Mucosa of descending colon (tissue), 3 donors: ENCODE results near the gene RESP18. TPM values are rescaled to one million over a fixed set of nuclear protein-coding genes. Genes with fewer than 3 reads are reported as not detected.

ENCODE experiments used
- ATAC-seq: fragments of 200-7000 bp; cut with Tn5 transposase; one replicate; pipeline ENCODE4 v1.9.1; 2020; ENCODE audit warnings: mild to moderate bottlenecking, moderate library complexity
- DNase-seq, 3 donors: peaks; one replicate each; pipeline ENCODE4 v3.0.0-alpha.2; 2020
- H3K36me3 ChIP-seq: fragments of 200-600 bp; one replicate; pipeline ENCODE4 v1.8.0; 2021; ENCODE audit warnings: low read depth, mild to moderate bottlenecking
- H3K4me1 ChIP-seq: fragments of 200-600 bp; one replicate; pipeline ENCODE4 v1.8.0; 2021; ENCODE audit warnings: low read depth, mild to moderate bottlenecking
- H3K4me3 ChIP-seq: fragments of 200-600 bp; one replicate; pipeline ENCODE4 v1.8.0; 2021; ENCODE audit warnings: mild to moderate bottlenecking
- H3K9me3 ChIP-seq: fragments of 200-600 bp; one replicate; pipeline ENCODE4 v1.8.0; 2021; ENCODE audit warnings: mild to moderate bottlenecking
- CTCF ChIP-seq: fragments of 200-600 bp; IDR thresholded peaks from one replicate; pipeline ENCODE4 v1.8.0; 2022; ENCODE audit warnings: antibody characterized with exemption, mild to moderate bottlenecking
- intact Hi-C, 2 donors: fragments of 100-400 bp; cut with DNase I in 1 of 2; cut with micrococcal nuclease in 1 of 2; formaldehyde crosslinking; loops; one replicate each; pipeline versions ENCODE4 v1.11.0 to v1.11.1; 2022; cut with DNase I, micrococcal nuclease
- total RNA-seq, 3 donors: library from RNA; stranded (reverse); fragmentation: NEBNext Ultra II Directional in 2 of 3; extraction: Animal tissue kit (Norgen Biotek cat#: 25700) in 2 of 3; gene quantifications; one replicate each; pipeline versions ENCODE4 v1.2.1 to v1.2.4, GENCODE V29; 2021 to 2023
- donor health status: DM: no; HTN: no; CAD: no; lungs with moderate emphysema.
- donor health status: DM: no; HTN: no; CAD: no.
- donor health status: DM: no; HTN: yes; CAD: no.

Gene RESP18
- total RNA-seq, 3 donors from 2014 or later, result not detected

- no peak overlapping the region for H3K4me3 ChIP-seq
- no peaks in the 10 kb centered on the region for H3K36me3 ChIP-seq
- TF ChIP-seq CTCF, result peak; percentile 100
- H3K9me3 ChIP-seq, result no peaks in the 10 kb centered on the region
- ATAC-seq, result peak; percentile 98
- H3K4me1 ChIP-seq, result peaks cover 12% of the 10 kb centered on the region
- intact Hi-C loops, result loop anchor here in 1 of 2 donors (5.0 kb wide), 1 partner anchor 132 kb away; the partner anchor contains the start of gene NHEJ1
- peak; percentile 91 to 94 (median 92) for DNase-seq
These were observed 37.9 kb downstream of the RESP18 start for GRCh38 chr2:219294356-219295351.

DNA sequence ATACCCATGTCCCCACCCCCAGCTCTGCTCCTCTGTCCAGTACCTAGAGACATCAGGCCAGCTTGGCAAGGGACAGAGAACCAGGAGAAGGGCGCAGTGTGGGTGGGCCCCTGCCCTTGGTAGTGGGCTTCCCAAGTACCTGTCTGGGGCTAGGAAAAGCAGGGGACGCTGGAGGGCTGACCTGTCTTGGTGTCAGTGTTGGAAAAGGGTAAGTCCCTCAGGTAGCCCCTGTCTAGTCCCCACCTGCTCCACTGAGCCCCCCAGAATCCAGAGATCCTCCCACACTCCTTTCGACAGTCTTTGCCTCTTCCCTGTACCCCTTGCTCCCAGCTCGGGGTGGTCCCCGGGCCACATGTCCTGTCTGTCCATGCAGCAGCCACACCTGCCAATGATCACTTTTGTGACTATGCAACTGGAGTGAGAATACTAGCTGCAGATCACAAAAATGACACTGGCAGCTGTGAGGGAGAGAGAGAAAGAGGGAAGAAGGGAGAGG, 38.8 kb downstream of the RESP18 start:
- Histone ChIP-seq H3K4me3 (no peak overlapping the region), H3K9me3 (no peaks in the 10 kb centered on the region), H3K36me3 (no peaks in the 10 kb centered on the region), H3K4me1 (peaks cover 9% of the 10 kb centered on the region)
- DNase-seq (no peak), ATAC-seq (no peak)
- TF ChIP-seq CTCF, result no peak
- intact Hi-C loops, result loop anchor here in 1 of 2 donors (5.0 kb wide), 1 partner anchor 131 kb away; the partner anchor contains the start of gene NHEJ1

GRCh38 chr2:219292616-219293015, 39.9 kb downstream of the RESP18 start:
- DNase-seq (no peak), ATAC-seq (no peak)
- intact Hi-C loops, result loop anchor here in 1 of 2 donors (5.0 kb wide), 1 partner anchor 130 kb away; the partner anchor contains the start of gene NHEJ1
- Histone ChIP-seq H3K4me3 (no peak overlapping the region), H3K9me3 (no peaks in the 10 kb centered on the region), H3K4me1 (peaks cover 5% of the 10 kb centered on the region), H3K36me3 (no peaks in the 10 kb centered on the region)
- no peak for TF ChIP-seq CTCF

DNA sequence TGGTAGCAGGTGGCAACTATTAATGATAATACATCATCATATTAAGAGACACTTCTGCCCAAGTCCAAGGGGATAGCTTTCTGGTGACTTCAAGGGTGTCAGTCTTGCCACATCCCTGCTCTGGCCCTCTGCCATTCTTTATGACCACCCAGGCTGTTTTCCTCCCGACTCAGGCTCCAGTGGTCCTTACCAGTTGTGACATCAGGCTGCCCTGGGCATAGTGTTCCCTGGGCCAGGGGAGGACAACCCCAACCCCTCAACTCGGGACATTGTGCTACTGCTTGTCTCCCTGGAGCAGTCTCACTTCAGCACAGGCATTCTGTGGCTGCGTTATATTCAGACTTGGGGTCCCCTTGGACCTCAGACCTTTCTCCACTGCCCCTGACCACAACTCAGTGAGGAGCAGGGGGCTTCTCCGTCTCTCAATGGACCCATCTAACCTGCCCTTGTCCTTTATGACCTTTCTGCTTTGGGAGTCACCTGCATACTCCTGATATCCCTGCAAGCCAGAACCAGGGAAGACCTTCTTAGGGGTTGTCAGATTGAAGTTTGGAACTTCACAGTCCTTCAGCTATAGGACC, 40.5 kb downstream of the RESP18 start:
- H3K9me3 ChIP-seq, result no peaks in the 10 kb centered on the region
- H3K4me3 ChIP-seq, result no peak overlapping the region
- no peak for ATAC-seq
- no peak for TF ChIP-seq CTCF
- intact Hi-C loops, result loop anchor here in 1 of 2 donors (5.0 kb wide), 1 partner anchor 130 kb away; the partner anchor contains the start of gene NHEJ1
- H3K4me1 ChIP-seq, result peaks cover 5% of the 10 kb centered on the region
- no peaks in the 10 kb centered on the region for H3K36me3 ChIP-seq
- DNase-seq, result no peak

DNA sequence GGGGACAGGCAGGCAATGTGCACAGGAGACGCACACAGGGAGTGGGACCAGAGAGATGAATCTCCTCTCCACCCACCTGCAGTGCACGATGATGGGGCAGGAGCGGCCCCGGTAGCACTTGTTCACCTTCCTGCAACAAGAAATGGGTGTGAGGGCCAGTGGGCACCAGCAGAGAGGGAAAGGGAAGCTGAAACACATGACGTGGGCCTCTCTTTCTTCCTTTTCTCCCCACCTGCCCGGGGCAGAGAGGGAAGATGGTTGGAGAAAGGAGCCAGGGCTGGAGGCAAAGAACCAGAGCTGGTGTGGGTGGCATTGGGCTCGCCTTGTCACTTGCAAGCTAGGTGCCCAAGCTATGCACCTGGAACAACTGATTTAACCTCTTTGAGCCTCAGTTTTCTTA, 41.1 kb downstream of the RESP18 start:
- DNase-seq (no peak), ATAC-seq (no peak)
- peaks cover 5% of the 10 kb centered on the region for H3K4me1 ChIP-seq
- TF ChIP-seq CTCF, result no peak
- intact Hi-C loops, result loop anchor here in 1 of 2 donors (5.0 kb wide), 1 partner anchor 129 kb away; the partner anchor contains the start of gene NHEJ1
- no peak overlapping the region for H3K4me3 ChIP-seq
- no peaks in the 10 kb centered on the region for H3K36me3 ChIP-seq
- no peaks in the 10 kb centered on the region for H3K9me3 ChIP-seq
